HG02571 (cell line): ENCODE results near the gene RAB4A.
A peak's percentile ranks its signal among the peaks of the same experiment; 100 is the strongest.

Experiments
- ATAC-seq: cut with Tn5 transposase; IDR thresholded peaks from one replicate; pipeline ENCODE4 v1.9.1; 2021; ENCODE audit warnings: mild to moderate bottlenecking, moderate library complexity; ENCODE audit not compliant: unreplicated experiment

The RAB4A gene

DNA sequence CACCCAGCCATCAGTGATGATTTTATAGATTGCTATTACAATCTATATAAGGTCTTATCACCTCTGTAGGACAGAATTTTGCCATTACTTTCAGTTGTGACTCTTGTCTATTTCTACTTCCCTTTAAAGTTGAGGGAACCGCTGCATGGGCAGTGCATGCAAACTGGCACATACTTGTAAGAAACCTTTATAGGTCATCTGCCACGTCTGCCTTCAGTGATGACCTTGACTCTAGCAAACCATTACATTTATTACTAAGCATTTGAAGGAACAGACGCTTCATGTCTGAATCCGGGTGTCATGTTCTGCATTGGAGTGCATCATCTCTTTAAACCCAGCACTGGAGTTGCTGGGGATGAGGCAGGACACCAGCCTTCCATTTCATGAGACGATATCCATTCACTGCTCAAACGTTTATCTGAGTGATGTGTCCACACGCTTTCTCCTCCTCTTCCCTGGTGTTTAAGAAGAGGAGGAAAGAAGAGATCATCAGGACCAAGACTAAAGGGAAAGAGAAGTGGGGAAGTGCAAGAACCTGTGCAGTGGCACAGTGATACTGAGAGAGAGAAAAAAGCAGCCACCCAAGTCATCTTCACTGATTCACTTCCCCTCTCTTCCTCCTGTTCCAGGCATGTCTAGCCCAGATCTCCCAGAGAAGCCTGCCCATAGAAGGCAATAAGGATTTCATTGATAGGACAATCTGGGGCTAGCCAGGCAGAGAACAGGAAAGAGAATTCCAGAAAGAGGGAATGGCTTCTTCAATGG, 57.9 kb downstream of the RAB4A start:
- no peak for ATAC-seq

- no peak for ATAC-seq
These were observed 63.4 kb downstream of the RAB4A start for GRCh38 chr1:229334269-229334668.

DNA sequence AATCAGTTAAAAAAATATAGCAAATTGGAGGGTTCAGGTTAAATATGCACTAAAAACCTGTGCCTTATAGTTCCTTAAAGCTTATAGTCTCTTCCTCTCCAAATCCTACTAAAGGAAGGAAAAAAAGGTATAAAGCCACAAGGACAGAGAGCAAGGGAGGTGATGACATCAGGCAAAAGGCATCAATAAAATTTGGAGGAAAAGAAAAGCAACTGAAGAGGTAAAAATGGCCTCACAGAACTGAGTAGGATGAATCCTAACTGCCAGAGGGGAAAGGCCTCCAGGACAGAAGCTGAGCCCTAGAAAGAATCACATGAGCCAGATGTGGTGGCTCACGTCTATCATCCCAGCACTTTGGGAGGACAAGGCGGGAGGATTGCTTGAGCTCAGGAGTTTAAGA, 63.8 kb downstream of the RAB4A start:
- ATAC-seq: no peak

DNA sequence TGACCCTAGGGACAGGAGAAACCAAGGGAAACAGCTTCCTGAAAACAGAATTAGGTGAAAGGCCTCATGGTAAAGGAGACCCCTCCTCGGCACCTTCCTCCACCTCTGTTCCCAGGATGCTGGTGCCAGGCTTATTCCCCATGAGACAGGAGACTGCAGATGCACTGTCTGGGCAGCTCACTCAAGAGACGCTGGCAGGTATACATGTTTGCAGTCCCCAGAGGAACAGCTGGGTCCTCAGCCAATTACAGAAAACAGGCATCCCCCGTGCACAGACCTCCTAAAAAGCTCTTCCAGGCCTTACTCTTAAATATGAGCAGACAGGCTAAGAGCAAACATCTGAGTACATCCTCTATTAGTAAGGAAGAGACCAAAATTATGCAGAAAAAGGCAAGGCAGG, 65.4 kb downstream of the RAB4A start:
- no peak for ATAC-seq

GRCh38 chr1:229339086-229339485, 68.2 kb downstream of the RAB4A start:
- no peak for ATAC-seq

GRCh38 chr1:229339520-229339919, 68.6 kb downstream of the RAB4A start:
- no peak for ATAC-seq

- no peak for ATAC-seq
These were observed 69.6 kb downstream of the RAB4A start for GRCh38 chr1:229340496-229340895.

DNA sequence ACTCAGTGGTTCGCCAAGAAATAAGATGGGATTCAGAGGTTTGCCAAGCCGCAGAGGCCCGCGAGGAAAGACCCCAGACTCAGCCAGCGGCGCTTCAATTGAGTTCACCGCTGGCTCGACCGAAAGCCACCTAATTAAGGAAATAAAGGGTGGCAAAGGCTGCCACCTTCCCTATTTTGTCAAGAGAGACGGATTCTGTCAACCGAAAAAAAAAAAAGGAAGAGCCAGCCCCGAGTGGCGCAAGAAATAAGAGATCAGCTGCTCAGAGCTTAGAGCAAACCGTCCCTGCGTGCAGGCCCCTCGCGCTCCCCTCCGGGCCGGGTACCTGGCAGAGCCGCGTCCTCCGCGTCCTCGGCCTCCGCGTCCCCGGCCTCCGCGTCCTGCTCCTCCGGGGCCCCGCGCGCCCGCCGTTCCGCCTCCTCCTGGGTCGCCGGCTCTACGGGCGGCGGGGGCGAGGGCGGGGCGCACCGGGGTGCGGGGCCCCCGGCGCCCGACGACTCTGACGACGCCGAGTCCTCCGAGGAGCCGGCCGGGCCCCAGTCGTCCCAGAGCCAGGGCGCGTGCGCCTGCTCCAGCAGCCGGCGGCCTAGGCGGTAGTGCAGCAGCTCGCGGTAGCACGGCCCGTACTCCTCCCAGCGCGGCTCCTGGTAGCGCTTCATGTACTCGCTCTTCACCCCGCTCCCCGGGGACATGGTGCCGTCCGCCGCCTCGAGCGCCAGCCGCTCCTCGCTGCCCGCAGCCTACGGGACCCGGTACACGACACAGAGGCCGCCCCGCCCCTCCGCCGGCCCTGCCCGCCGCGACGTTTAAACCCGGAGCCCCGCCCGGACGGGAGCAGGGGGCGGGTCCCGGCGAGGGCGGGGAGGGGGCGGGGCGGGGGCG, 71.1 kb downstream of the RAB4A start:
- peak; percentile 77 for ATAC-seq

GRCh38 chr1:229342656-229343569, 72.0 kb downstream of the RAB4A start, which contains the start of gene CCSAP:
Gene CCSAP (minus strand): TSS chr1:229343047. CDS start chr1:229342465, 582 bp downstream.
- peak; percentile 34 for ATAC-seq

GRCh38 chr1:229344139-229344538, 73.2 kb downstream of the RAB4A start:
- no peak for ATAC-seq

DNA sequence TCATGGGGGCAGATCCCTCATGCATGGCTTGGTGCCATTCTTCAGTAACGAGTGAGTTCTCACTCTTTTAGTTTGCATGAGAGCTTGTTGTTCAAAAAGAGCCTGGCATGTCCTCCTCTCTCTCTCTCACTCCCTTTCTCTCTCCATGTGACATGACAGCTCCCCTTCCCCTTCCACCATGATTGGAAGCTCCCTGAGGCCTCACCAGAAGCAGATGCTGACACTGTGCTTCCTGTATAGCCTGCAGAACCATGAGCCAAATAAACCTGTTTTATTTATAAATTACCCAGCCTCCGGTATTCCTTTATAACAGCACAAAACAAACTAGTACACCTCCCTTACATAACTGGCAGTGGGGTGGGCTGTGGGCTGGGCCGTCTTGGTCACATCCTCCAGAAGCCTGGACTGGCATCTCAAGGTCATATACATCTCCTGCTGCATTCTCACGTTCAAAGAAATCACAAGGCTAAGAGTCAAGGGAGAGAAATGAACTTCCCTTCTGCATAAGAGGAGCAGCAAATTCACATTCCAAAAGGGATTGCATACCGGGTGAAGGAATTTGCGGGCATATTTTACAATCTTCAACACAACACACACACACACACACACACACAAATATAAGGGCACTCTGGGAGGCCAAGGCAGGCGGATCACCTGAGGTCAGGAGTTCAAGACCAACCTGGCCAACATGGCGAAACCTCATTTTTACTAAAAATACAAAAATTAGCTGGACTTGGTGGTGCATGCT, 74.2 kb downstream of the RAB4A start:
- ATAC-seq: no peak

- ATAC-seq: no peak
These were observed 76.6 kb downstream of the RAB4A start for GRCh38 chr1:229347528-229347927.

DNA sequence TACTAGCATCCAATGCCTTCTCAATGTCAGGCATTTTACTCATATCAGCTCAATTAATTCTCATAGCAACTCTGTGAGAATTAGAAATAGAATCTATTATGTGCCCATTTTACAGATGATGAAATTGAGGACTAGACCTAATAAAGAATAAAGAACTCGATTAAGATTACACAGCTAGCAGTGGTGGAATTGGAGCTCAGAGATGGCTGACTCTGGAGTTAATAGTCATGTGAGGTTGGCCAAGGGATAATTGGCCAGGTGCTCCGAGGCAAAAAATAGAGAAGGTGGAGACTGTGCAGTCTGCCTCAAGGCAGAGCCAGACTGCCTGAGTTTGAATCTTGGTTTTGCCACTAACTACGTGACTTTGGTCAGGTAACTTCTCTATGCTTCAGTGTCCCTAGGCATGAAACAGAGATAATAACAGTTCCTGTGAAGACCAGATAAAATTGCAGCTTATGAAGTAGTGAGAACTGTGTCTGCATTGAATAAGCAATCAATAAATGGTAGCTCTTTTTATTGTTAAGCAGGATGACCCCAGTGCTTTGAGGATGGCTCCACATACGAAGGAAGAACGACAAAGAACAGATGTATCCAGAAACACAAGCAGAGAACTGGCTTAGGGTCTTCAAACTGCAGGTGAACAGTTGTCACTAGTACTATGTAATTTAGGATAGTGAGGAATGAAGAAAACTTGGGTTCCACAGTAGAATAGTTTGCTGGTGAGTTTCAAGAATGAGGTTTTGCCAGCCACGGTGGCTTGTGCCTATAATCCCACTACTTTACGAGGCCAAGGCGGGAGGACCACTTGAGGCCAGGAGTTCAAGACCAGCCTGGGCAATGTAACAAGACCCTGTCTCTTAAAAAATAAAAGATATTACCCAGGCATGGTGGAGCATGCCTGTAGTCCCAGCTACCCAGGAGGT, 78.8 kb downstream of the RAB4A start:
- no peak for ATAC-seq

- ATAC-seq: no peak
These were observed 82.1 kb downstream of the RAB4A start for GRCh38 chr1:229352975-229353374.

DNA sequence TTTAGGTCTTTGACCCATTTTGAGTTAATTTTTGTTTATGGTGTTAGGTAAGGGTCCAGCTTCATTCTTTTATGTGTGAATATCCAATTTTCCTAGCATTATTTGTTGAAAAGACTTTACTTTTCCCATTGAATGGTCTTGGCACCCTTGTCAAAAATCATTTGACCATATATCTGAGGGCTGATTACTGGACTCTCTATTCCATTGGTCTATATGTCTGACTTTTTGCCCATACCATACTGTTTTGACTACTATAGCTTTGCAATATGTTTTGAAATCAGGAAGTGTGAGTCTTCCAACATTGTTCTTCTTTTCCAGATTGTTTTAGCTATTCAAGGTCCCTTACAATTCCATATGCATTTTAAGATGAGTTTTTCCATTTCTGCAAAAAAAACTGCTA, 83.3 kb downstream of the RAB4A start:
- ATAC-seq: no peak
